Upper lobe of right lung (tissue), 1 donor: Measurements from ENCODE around the gene DLG2. TPM values are rescaled to one million over a fixed set of nuclear protein-coding genes. Genes with fewer than 3 reads are reported as not detected.
A peak's percentile ranks its signal among the peaks of the same experiment; 100 is the strongest.
"Not testable (repeated sequence)": the region's sequence is repeated elsewhere in the genome, so short reads cannot be mapped to it uniquely, and the experiment has no call there.

Source experiments
- ATAC-seq: fragments of 200-7000 bp; cut with Tn5 transposase; one replicate; pipeline ENCODE4 v1.9.1; 2020; ENCODE audit warnings: mild to moderate bottlenecking, moderate library complexity
- DNase-seq: peaks from one replicate; pipeline ENCODE4 v3.0.0-alpha.2; 2020
- H3K27ac ChIP-seq: fragments of 200-600 bp; one replicate; pipeline ENCODE4 v1.8.0; 2022
- H3K27me3 ChIP-seq: fragments of 200-600 bp; one replicate; pipeline ENCODE4 v1.8.0; 2022; ENCODE audit warnings: mild to moderate bottlenecking
- H3K36me3 ChIP-seq: fragments of 200-600 bp; one replicate; pipeline ENCODE4 v1.8.0; 2022
- H3K4me1 ChIP-seq: fragments of 200-600 bp; one replicate; pipeline ENCODE4 v1.8.0; 2022
- H3K4me3 ChIP-seq: fragments of 200-600 bp; one replicate; pipeline ENCODE4 v1.8.0; 2022; ENCODE audit warnings: mild to moderate bottlenecking
- H3K9me3 ChIP-seq: fragments of 200-600 bp; one replicate; pipeline ENCODE4 v1.8.0; 2022
- CTCF ChIP-seq: fragments of 200-600 bp; IDR thresholded peaks from one replicate; pipeline ENCODE4 v1.8.0; 2022; ENCODE audit warnings: antibody characterized with exemption
- intact Hi-C: fragments of 100-400 bp; cut with DNase I; formaldehyde crosslinking; loops from one replicate; pipeline ENCODE4 v1.11.0; 2022
- total RNA-seq: library from RNA; stranded (reverse); fragmentation: NEBNext Ultra II Directional; extraction: Animal tissue kit (Norgen Biotek cat#: 25700); gene quantifications from one replicate; pipeline ENCODE4 v1.2.1, GENCODE V29; 2021
- donor health status: DM: no; HTN: yes; CAD: no; lungs with severe emphysema.

Gene DLG2
- total RNA-seq, 1 donor from 2014 or later: 9.7 TPM

GRCh38 chr11:83601201-83601913, 2025.8 kb downstream of the DLG2 start:
- DNase-seq (no peak), ATAC-seq (no peak)
- no peaks in the 10 kb centered on the region for H3K4me1 ChIP-seq
- no peaks in the 10 kb centered on the region for H3K36me3 ChIP-seq
- H3K9me3 ChIP-seq: no peaks in the 10 kb centered on the region
- no peaks in the 10 kb centered on the region for H3K27me3 ChIP-seq
- no peak overlapping the region for H3K27ac ChIP-seq
- H3K4me3 ChIP-seq: no peak overlapping the region
- no peak for TF ChIP-seq CTCF
- intact Hi-C loops: no loop called here

- no peak for TF ChIP-seq CTCF
- no peaks in the 10 kb centered on the region for H3K4me1 ChIP-seq
- no peaks in the 10 kb centered on the region for H3K36me3 ChIP-seq
- DNase-seq (no peak), ATAC-seq (no peak)
- H3K27ac ChIP-seq: no peak overlapping the region
- H3K27me3 ChIP-seq: no peaks in the 10 kb centered on the region
- intact Hi-C loops: no loop called here
- no peaks in the 10 kb centered on the region for H3K9me3 ChIP-seq
- H3K4me3 ChIP-seq: no peak overlapping the region
These were observed 2026.5 kb downstream of the DLG2 start for GRCh38 chr11:83600661-83601060.

- H3K36me3 ChIP-seq: no peaks in the 10 kb centered on the region
- H3K27ac ChIP-seq: no peak overlapping the region
- no peaks in the 10 kb centered on the region for H3K9me3 ChIP-seq
- ATAC-seq: peak; percentile 67
- intact Hi-C loops: no loop called here
- H3K4me3 ChIP-seq: no peak overlapping the region
- no peaks in the 10 kb centered on the region for H3K4me1 ChIP-seq
- H3K27me3 ChIP-seq: no peaks in the 10 kb centered on the region
- DNase-seq: no peak
- TF ChIP-seq CTCF: no peak
These were observed 2028.1 kb downstream of the DLG2 start for GRCh38 chr11:83599066-83599465.

- intact Hi-C loops, H3K27me3 ChIP-seq, H3K36me3 ChIP-seq, H3K27ac ChIP-seq, ATAC-seq, H3K4me1 ChIP-seq, DNase-seq, H3K4me3 ChIP-seq, H3K9me3 ChIP-seq: not testable (repeated sequence)
These were observed 2039.3 kb downstream of the DLG2 start for GRCh38 chr11:83587797-83588196.

GRCh38 chr11:83583757-83584366, 2043.3 kb downstream of the DLG2 start:
- Histone ChIP-seq H3K27ac (no peak overlapping the region), H3K27me3 (no peaks in the 10 kb centered on the region), H3K4me3 (no peak overlapping the region), H3K9me3 (no peaks in the 10 kb centered on the region), H3K4me1 (no peaks in the 10 kb centered on the region), H3K36me3 (no peaks in the 10 kb centered on the region)
- intact Hi-C loops: no loop called here
- DNase-seq: no peak
- ATAC-seq: no peak
- TF ChIP-seq CTCF: no peak

GRCh38 chr11:83574519-83574918, 2052.6 kb downstream of the DLG2 start:
- Histone ChIP-seq H3K9me3 (no peaks in the 10 kb centered on the region), H3K27me3 (no peaks in the 10 kb centered on the region), H3K4me3 (no peak overlapping the region), H3K4me1 (no peaks in the 10 kb centered on the region), H3K36me3 (no peaks in the 10 kb centered on the region), H3K27ac (no peak overlapping the region)
- DNase-seq (no peak), ATAC-seq (no peak)
- no peak for TF ChIP-seq CTCF
- intact Hi-C loops: no loop called here
